HG03066 (cell line): ENCODE measurements around the gene PCBP2.
"Not testable (repeated sequence)": the region's sequence is repeated elsewhere in the genome, so short reads cannot be mapped to it uniquely, and the experiment has no call there.

ENCODE experiments used
- ATAC-seq: cut with Tn5 transposase; IDR thresholded peaks from one replicate; pipeline ENCODE4 v1.9.1; 2021; ENCODE audit warnings: low read depth; ENCODE audit not compliant: unreplicated experiment

The PCBP2 gene

DNA sequence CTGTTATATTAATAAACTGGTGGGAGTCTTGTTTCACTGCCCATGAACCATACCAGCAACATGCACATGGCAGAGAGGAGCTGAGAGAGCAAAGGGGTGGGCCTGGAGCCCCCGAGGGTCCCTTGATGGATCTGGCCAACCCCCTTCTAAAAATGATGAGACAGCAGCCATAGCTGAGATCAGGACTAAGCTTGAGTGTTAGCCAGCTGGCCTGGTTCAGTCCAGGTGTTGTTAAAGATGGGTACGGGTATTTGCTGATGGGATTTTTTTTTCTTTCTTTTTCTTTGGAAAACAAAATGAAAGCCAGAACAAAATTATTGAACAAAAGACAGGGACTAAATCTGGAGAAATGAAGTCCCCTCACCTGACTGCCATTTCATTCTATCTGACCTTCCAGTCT is 16.0 kb downstream of the PCBP2 start:
- ATAC-seq: no peak

DNA sequence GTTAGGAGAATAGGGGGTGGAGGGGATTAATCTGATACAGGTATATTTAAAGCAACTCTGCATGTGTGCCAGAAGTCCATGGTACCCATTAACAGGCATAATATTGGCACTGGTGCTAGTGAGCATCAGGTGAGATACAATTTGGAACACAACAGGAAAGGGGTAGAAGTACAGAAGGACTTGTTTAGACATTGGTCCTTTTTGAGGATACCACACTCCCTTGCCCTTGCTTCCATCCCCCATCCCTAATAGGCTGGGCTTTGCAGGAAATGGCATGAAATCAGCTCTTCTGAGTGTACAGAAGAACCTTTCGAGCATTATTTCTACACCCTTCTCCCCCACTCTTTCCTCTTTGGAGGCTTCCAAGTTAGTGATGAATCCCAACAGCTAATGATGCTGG is 16.4 kb downstream of the PCBP2 start:
- no peak for ATAC-seq

DNA sequence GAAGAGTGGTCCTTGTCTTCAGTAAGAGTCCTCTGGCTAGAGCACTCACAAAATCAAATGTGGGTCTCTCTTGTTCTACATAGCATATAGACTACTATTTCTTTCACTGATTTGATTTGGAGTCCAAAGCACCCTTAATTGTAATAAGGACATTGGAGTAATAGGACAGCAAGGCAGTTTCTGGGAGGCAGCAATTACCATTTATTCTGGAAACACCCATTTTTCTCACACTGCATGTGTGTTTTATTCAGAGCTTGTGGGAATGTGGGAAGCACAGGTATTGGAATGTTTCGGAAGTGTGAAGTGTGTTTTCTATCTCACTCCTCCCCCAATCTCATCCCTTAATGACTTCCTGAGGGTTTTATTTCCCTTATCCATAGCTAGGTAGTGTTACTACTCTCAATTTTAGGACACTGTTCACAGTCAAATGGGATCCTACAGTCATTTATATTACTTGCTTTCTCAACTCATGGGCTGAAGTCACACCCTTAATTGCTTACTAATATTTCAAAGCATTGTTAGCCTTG is 20.2 kb downstream of the PCBP2 start:
- ATAC-seq: no peak

DNA sequence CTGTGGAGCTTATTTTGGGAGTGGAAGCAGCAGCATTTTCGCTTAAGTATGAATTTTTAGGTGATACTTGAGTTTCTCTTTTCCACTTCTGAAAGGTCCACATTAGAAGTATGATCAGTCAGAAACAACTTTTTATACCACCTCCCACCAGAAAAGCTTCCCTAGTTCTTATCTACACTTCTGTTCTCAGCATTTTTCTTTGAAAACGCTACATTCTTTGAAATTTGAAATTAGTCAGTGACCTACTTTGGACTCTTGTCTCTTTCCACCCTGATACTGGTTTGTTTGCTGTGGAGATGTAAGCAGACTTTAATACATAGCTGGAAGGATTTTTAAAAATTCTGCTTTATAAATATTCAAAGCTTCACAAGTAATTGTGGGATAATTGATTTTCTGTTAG is 22.2 kb downstream of the PCBP2 start:
- ATAC-seq: no peak

DNA sequence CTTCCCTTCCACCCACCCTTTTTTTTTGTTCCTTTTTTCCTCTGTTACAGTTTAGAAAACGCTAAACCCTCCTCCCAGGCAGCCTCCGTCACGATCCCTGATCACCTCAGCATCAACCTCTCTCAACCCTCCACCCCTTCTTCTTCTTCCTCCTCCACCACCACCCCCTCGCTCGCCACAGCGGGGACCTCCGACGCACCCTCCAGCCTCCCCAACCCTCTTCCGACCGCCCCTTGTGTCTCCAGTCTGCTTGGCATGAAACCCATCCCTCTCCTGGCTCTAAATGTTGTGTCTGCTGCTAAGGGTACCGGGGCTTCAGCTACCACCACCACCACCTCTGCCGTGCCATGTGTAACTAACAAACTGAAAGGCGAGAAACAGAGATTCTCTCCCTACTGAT is 22.9 kb downstream of the PCBP2 start:
- no peak for ATAC-seq

DNA sequence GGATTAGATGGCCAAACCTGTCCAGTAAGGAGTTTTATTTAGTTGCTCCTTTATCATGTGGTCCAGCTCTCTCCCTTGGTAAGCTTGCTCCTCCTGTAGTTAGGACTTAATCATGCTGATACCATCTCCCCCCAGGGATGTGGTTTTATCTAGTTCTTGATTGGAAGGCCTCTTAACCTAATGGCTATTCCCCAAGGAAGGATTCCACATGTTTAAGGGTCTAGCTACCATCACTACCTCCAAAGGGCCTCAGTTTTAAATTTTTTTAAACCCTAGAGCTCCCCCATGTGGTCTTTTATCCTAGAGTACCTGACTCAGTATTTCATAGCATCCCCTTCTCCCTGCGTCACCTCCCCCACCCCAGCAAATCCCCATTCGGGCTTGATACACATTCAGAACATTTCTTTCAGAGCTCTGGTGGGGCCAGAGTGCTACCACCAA is 24.9 kb downstream of the PCBP2 start:
- ATAC-seq: no peak

DNA sequence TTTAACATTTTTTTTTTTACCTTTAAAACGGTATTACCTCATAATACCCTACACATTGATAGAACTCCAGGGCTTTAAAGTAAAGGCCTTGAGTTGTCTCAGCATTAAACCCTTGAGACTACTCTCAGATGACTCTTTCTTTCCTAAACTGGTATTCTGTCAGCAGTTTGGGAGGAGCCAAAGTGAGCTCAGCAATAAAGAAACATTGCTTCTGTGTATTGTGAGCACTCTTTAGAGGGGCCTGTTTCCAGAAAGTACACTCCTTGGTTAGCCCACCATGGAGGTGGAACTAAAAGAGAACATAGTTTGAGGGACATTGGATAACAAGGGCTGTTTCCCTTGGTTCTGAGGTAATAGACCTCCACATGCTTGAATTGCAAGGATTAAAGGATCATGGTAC is 27.0 kb downstream of the PCBP2 start:
- no peak for ATAC-seq

DNA sequence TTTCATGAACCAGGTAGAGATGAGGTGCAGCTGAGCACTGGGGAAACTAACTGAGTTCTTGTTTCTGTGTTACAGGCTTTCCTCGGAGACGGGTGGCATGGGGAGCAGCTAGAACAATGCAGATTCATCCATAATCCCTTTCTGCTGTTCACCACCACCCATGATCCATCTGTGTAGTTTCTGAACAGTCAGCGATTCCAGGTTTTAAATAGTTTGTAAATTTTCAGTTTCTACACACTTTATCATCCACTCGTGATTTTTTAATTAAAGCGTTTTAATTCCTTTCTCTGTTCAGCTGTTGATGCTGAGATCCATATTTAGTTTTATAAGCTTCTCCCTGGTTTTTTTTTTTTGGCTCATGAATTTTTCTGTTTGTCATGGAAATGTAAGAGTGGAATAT is 27.4 kb downstream of the PCBP2 start:
- ATAC-seq: no peak

DNA sequence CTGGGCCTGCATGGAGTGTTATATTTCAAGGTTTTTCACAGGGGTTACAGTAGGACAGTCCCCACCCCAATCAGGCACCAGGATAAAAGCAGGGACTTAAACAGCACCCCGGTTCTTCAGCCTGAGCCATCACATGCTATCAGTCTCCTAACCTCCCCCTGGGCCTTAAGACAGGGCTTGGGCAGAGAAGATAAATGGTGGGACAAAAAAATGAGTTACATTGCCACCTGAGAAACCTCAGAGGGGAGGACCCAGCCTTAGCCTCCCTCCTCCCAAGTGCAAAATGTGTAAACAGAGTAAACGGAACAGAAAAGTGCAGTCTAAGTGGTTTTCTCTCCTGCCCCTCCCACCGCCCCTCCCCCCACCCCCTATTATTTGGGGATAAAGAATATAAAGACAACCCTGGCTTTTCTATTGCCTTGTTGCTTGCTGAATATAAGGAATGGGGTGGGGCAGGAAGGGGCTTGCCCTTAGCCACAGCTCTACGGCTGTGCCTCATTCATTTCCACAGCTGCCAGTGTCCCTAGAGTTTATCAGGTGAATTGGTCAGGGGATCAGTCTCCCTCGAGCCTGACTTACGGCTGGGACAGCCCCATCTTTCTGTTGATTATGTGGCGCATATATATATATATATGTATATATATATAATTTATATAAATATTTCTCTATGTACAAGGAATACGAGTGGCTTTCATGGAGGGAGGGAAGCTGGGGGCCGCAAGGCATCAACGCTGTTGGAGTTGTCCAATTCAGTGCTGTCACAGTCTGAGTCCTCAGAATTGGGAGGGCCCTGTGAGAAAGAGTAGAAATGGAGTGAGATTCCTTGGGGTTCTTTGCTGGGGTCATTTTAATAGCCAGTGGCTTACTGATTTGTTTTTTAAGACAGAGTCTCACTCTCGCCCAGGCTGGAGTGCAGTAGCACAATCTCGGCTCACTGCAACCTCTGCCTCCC is 28.9 kb downstream of the PCBP2 start:
- no peak for ATAC-seq

DNA sequence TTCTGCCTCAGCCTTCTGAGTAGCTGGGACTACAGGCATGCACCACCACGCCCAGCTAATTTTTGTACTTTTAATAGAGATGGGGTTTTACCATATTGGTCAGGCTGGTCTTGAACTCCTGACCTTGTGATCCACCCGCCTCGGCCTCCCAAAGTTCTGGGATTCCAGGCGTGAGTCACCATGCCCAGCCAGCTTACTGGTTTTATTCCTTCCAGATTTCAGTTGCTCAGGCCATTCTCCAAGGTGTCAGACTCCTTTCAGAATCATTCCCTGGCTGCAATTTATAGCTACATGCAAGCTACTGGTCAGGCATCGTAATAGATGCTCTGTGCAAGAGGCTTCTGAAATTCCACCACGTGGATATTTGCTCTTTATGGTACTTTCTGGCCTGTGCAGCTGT is 29.6 kb downstream of the PCBP2 start:
- ATAC-seq: not testable (repeated sequence)

DNA sequence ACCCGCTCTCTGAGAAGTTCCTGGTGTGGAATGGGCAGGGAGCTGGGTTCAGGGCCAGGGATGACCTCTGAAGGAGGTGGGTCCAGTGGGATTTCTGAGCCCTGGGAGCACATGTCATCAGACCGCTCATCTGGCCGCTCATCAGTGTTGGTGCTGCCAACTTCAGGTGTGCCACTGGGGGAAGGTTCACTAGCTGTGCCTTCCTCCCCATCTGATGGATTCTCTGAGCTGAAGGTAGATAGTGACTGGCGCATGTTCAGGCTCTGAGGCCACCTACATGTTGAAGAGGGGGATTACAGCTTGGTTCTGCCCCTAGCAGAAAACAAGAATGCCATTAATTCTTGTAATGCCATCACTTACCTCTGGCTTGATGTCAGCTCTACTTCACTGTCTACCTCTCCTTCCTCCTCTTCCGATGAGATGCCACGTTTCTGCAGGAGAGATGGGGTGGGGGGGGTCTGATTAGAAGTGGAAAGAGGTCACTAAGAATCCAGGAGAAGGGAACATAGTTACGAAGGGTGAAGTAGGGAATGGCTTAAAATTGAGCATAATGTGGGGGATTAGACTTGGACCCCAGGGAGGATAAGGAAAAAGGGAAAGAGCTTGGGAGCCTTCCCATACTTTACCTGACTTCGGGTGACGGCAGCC is 30.2 kb downstream of the PCBP2 start:
- ATAC-seq: no peak

DNA sequence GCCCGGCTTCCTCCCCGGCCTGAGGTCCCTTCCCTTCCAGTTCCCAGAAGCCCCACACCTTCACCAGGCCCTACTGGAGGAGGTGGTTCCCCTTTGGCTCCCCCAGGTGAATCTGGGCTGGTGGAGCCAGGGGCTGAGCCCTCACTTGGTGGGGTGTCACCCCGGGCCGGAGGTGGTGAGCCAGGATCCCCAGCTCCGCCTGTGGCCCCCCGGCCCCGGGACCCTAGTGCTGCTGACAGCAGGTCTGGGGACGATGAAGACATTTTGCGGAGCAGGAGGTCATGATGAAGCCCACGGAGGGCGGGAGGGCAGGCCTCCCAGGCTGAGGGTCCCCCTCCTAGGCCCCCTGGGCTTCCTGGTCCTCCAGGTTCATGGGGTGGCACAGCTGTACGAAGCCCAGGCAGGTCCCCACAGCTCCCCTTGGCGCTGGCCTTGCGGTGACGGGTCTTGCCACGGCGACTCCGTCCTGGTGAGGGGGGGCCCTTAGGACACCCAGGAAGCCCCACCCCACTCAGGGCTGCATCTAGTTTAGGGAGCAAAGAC is 30.8 kb downstream of the PCBP2 start:
- ATAC-seq: no peak

DNA sequence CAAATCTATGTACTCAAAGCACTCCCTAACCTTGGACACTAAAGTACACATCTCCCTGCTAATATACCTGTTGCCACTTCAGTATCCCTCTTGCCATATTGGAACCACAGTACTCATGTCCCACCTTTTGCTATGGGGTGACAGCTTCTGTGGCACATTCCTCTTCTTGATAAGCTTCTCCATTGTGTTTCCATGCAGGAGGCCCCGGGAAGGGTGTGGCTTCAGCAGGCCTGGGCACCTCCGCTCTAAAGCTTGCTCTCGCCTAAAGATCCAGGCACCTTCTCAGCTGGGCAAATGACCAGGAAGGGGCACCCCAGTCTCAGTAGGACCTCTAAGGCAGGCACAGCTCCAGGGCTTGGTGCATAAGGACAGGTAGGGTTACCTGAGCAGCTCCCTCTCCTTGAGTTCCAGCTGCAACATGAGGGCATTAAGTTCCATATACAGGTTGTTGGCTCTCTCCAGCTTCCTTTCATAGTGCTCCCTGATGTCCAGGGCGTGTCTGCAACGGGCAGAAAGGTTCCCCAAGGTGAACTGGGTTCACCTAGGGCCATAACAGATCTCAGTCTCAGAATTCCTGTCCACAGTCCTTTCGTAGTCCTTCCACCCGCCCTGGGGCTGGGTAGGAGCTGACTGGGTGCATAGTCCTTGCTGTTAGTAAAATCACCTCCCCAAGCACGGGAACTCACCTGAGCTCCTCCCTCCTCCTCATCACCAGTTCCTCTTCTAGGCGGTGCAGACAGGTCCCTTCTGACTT is 31.5 kb downstream of the PCBP2 start:
- no peak for ATAC-seq

DNA sequence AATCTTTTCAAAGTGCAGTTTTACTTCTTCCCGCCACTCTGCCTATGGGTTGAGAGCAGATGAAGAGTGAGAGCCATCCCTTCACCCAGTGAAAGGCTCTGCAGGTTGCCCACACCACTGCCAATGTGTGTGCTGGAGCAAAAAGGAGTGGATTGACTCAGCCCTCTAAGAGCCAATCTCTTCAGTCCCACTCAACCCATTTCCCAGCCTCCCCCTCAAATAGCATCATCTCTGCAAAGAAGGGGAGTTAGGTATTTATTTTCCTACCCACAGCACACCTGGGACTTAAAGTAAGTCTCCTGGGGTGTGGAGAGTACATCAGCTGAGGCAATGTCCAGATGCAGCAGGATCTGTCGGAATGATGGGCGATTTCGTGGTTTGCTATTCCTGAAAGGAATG is 32.1 kb downstream of the PCBP2 start:
- ATAC-seq: no peak

DNA sequence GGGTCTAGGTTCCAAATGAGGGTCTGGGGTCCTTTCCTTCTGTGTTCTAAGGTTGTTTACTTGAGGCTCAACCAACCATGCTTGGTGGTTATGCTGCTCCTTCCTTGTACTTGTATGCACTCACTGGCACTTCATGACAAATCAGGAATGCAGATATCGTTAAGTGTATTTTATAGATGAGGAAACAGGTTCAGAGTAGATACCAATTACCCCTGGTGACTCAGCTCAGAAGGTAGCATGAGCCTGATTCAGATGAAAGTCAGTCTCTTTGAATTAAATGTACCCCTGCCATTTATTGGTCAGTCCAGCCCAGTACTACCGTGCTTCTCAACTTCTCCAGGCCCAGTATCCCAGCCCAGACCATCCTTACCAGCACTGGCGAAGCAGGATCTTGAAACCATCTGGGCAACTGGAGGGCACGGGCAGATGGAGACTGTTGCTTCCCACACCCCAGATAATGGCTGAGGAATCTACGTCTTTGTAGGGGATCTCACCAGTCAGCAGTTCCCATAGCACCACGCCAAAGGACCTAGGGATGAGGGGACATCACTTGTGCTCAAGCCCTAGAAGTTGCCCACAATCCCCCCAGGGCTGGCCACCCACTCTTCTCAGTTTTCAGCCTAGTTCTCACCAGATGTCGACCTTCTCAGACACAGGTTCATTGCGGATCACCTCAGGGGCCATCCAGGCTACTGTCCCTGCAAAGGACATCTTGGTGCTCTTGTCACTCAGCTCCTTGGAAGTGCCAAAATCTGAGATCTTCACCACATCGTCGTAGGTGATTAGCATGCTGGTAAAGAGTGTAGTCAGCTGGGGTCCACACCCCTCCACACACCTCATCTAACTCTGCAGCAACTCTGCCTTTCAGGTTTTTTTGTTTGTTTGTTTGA is 33.0 kb downstream of the PCBP2 start:
- no peak for ATAC-seq

DNA sequence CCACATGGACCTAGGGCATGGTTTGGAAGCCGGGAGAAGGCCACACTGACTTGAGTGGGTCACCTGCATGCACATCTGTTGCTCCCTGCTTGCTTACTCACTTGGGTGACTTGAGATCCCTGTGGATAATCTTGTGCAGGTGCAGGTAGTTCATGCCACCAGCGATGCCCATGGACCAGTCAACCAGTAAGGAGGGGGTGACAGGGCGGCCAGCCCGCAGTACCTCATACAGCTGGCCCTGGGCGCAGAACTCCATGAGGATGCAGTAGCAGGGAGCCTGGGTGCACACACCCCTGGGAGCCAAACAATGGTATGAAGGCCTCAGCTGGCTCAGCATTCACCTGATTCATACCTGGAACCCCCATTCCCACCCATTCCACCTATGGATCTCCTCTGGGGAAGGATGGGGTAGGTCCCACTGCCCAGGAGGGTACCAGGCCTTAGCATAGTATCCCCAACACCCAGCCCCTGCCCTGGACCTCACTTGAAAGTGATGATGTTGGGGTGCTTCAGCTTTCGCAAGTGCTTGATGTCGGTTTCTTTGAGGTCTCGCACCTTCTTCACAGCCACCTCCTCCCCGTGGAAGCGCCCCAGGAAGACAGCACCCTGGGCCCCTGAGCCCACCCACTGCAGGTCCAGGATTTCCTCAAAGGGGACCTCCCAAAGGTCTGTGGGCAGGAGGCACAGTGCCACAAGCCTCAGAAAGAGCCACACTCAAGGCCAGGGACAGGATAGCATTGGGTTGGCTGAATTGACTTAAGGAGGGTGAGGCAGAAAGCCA is 34.2 kb downstream of the PCBP2 start:
- no peak for ATAC-seq

DNA sequence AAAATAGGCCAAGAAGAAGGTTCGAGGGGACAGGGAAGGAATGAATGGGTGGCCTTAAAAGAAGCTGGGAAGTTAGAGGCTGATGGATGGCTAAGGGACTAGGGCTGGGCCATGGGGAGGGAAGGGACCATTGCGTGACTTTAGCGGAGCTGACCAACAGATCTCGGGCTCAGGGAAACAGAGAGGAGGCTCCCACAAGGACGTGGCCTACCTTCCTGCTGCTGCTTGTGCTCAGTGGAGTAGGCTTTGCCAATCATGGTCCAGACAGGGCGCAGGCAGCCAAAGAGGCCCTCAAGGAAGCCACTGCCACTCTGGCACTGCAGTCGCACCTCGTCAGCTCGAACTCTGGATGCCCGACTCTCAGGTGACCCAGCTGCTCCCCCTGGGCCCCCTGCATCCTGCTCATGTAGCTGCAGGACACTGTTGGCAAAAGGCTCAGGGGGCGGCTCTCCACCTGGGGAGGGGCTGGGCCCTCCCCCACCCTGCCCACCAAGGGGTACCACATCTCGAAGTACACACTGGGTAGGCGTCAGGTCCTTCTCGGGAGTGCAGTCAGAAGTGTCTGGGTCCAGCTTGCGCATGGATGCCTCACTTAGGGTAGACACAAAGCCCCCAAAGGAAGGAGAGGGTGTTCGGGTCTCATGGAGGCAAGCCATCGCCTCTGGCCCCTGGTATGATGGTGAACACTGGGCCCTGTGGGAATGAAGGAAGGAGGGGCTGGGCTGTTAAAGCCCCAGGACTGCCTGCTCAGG is 35.0 kb downstream of the PCBP2 start:
- ATAC-seq: no peak

DNA sequence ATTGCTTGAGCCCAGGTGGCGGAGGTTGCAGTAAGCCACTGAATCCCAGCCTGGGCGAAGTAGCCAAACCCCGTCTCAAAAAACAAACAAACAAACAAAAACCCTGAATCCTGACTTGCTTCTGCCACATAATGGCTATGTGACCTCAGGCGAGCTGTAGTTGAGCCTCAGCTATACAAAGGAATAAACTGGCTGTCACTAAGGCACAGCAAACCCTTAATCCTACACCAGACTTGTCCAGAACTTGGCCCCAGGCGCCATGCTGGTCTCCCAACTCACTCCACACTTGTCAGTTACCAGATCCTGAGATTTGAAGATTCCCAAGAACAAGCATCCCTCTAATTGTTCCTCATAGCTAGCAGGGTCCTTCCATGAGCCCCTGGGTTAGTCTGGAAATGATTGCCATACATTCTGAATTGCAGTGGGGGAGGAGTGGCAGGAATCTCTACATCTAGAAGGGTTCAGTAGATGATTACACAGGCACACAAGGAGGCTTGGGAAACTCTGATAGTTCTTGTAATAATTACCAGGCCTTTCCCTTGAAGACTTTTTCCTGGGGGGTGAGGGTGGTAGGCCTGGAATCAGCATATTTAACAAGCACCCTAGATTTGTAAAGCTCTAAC is 37.5 kb downstream of the PCBP2 start:
- no peak for ATAC-seq
